SU-DHL-6 (cell line): Measurements from ENCODE around the gene MAN2A2.

Experiments
- H2AFZ ChIP-seq: fragments of 200-600 bp; sonication (generic); 2 replicates; pipeline ENCODE4 v1.6.1; 2014; ENCODE audit warnings: low read depth, mild to moderate bottlenecking, moderate library complexity, mixed read lengths, antibody characterized with exemption, low read length; ENCODE audit not compliant: severe bottlenecking
- H3F3A ChIP-seq: fragments of 200-600 bp; shearing (Covaris generic); 2 replicates; pipeline ENCODE4 v1.6.0; 2016; ENCODE audit warnings: antibody characterized with exemption, mild to moderate bottlenecking; ENCODE audit not compliant: insufficient read depth
- H3K27ac ChIP-seq: fragments of 200-600 bp; sonication (generic); 2 replicates; pipeline ENCODE4 v1.5.1; 2016; ENCODE audit warnings: low read depth, mild to moderate bottlenecking, low read length, moderate library complexity, mixed read lengths
- H3K27me3 ChIP-seq: fragments of 200-600 bp; sonication (generic), shearing (Covaris generic); 2 replicates; pipeline ENCODE4 v1.6.0; 2014; ENCODE audit warnings: mild to moderate bottlenecking, low read length
- H3K36me3 ChIP-seq: fragments of 200-600 bp; sonication (generic); 2 replicates; pipeline ENCODE4 v1.6.1; 2014; ENCODE audit warnings: mild to moderate bottlenecking, low read length, mixed read lengths
- H3K4me2 ChIP-seq: fragments of 300-600, 200-600 bp; shearing (Covaris generic), sonication (generic); 2 replicates; pipeline ENCODE4 v1.6.0; 2014; ENCODE audit warnings: low read length, low read depth, mild to moderate bottlenecking; ENCODE audit not compliant: poor library complexity, severe bottlenecking
- H3K4me3 ChIP-seq: fragments of 200-600 bp; sonication (generic); 2 replicates; pipeline ENCODE4 v1.5.1; 2014; ENCODE audit warnings: antibody characterized with exemption, low read length, mild to moderate bottlenecking, mixed read lengths; ENCODE audit not compliant: insufficient read depth, poor library complexity, severe bottlenecking
- H3K79me2 ChIP-seq: fragments of 200-600 bp; sonication (generic); 2 replicates; pipeline ENCODE4 v1.6.1; 2014; ENCODE audit warnings: mild to moderate bottlenecking, low read length, moderate library complexity; ENCODE audit not compliant: insufficient read depth
- H3K9ac ChIP-seq: fragments of 200-600 bp; sonication (generic); 2 replicates; pipeline ENCODE4 v1.7.0; 2014; ENCODE audit warnings: mild to moderate bottlenecking, low read length
- H3K9me2 ChIP-seq: fragments of 200-600 bp; sonication (generic); replicated peaks from 2 replicates; pipeline ENCODE4 v1.6.1; 2014; ENCODE audit warnings: low read length; ENCODE audit not compliant: insufficient read depth
- H3K9me3 ChIP-seq: fragments of 200-600 bp; sonication (generic); 2 replicates; pipeline ENCODE4 v1.6.1; 2014; ENCODE audit warnings: low read length, mixed read lengths; ENCODE audit not compliant: insufficient read depth
- H4K20me1 ChIP-seq: fragments of 200-600 bp; sonication (generic); 2 replicates; pipeline ENCODE4 v1.6.1; 2014; ENCODE audit warnings: low read depth, mild to moderate bottlenecking, antibody characterized with exemption, low read length, moderate library complexity, mixed read lengths
- CTCF ChIP-seq: fragments of 200-600 bp; sonication (generic); IDR thresholded peaks from one replicate; pipeline ENCODE4 v1.5.1; 2017; ENCODE audit warnings: antibody characterized with exemption, mild to moderate bottlenecking, low read length, moderate library complexity; ENCODE audit not compliant: insufficient read depth, poor library complexity, severe bottlenecking
- EZH2phosphoT487 ChIP-seq: fragments of 200-600 bp; sonication (generic), shearing (Covaris generic); conservative IDR thresholded peaks from 2 replicates; pipeline ENCODE4 v1.6.1; 2018; ENCODE audit warnings: mild to moderate bottlenecking, antibody characterized with exemption, low read length, moderate library complexity, mixed read lengths

The MAN2A2 gene

DNA sequence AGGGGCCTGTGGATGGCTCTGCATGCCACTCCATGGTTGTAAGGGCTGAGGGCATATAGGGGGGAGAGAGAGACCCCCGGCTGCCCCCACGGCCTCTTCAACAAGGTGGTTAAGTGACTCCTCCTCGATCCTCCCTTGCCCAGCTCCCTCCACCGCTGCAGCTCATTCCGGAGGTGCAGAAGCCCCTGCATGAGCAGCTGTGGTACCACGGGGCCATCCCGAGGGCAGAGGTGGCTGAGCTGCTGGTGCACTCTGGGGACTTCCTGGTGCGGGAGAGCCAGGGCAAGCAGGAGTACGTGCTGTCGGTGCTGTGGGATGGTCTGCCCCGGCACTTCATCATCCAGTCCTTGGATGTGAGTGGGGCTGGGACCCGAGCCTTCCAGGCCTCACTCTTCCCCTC lies 12.3 kb upstream of the MAN2A2 start:
- Histone ChIP-seq H3K79me2 (no peaks in the 10 kb centered on the region), H3K36me3 (no peaks in the 10 kb centered on the region), H3F3A (no peaks in the 10 kb centered on the region), H3K27ac (no peak overlapping the region), H4K20me1 (no peaks in the 10 kb centered on the region), H3K9me2 (no peaks in the 10 kb centered on the region), H3K9me3 (no peaks in the 10 kb centered on the region), H3K9ac (no peak overlapping the region), H3K4me3 (no peak overlapping the region), H3K27me3 (no peaks in the 10 kb centered on the region), H3K4me2 (no peak overlapping the region), H2AFZ (no peak overlapping the region)
- no peak for TF ChIP-seq EZH2phosphoT487
- TF ChIP-seq CTCF: no peak

- Histone ChIP-seq H3K4me2 (no peak overlapping the region), H3K9ac (no peak overlapping the region), H3K27me3 (no peaks in the 10 kb centered on the region), H3K79me2 (no peaks in the 10 kb centered on the region), H3F3A (no peaks in the 10 kb centered on the region), H3K36me3 (no peaks in the 10 kb centered on the region), H3K4me3 (no peak overlapping the region), H3K9me2 (no peaks in the 10 kb centered on the region), H3K9me3 (no peaks in the 10 kb centered on the region), H2AFZ (no peak overlapping the region), H3K27ac (no peak overlapping the region), H4K20me1 (no peaks in the 10 kb centered on the region)
- TF ChIP-seq CTCF (no peak), EZH2phosphoT487 (no peak)
These were observed 11.7 kb upstream of the MAN2A2 start for GRCh38 chr15:90891346-90891949.

DNA sequence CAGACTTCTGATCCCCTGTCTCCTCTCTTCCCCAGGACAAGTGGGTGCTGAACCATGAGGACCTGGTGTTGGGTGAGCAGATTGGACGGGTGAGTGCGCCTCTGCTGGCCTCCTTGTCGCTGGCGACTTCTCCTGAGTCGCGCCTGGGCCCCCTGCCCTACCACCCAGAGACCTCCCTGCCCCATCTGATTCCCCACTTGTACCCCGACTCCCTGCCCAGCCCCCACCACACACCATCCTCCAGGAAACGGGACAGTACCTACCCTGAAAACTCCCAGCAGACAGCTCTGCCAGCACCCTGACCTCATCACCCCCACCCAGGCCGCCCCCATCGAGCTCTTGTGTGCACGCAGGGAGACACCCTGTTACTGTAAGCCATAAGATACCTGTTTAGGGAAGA lies 11.1 kb upstream of the MAN2A2 start:
- Histone ChIP-seq H4K20me1 (no peaks in the 10 kb centered on the region), H2AFZ (no peak overlapping the region), H3K9me2 (no peaks in the 10 kb centered on the region), H3K4me3 (no peak overlapping the region), H3K27ac (no peak overlapping the region), H3K36me3 (no peaks in the 10 kb centered on the region), H3K4me2 (no peak overlapping the region), H3K9ac (no peak overlapping the region), H3F3A (no peaks in the 10 kb centered on the region), H3K9me3 (no peaks in the 10 kb centered on the region), H3K27me3 (no peaks in the 10 kb centered on the region), H3K79me2 (no peaks in the 10 kb centered on the region)
- TF ChIP-seq EZH2phosphoT487 (no peak), CTCF (no peak)
